Esophagus squamous epithelium (tissue), 4 donors: Measurements from ENCODE around the gene ARHGEF11.

ENCODE experiments used
- POLR2A ChIP-seq, 4 donors: fragments of 450-650 bp; IDR thresholded peaks; one replicate each; pipeline ENCODE4 v1.6.1; 2017; ENCODE audit warnings: antibody characterized with exemption in 4 of 4, mild to moderate bottlenecking in 4 of 4, moderate library complexity in 3 of 4
- TF ChIP-seq, protein P1 (sequence below), 6 experiments: fragments of 450-650 bp in 4 of 6; fragments of 200-600 bp in 2 of 6; sonication (generic) in 2 of 6; IDR thresholded peaks; one replicate each; pipeline ENCODE4 v1.5.1; 2016 to 2019; ENCODE audit warnings: antibody characterized with exemption in 6 of 6, mild to moderate bottlenecking in 4 of 6, moderate library complexity in 4 of 6

DNA sequence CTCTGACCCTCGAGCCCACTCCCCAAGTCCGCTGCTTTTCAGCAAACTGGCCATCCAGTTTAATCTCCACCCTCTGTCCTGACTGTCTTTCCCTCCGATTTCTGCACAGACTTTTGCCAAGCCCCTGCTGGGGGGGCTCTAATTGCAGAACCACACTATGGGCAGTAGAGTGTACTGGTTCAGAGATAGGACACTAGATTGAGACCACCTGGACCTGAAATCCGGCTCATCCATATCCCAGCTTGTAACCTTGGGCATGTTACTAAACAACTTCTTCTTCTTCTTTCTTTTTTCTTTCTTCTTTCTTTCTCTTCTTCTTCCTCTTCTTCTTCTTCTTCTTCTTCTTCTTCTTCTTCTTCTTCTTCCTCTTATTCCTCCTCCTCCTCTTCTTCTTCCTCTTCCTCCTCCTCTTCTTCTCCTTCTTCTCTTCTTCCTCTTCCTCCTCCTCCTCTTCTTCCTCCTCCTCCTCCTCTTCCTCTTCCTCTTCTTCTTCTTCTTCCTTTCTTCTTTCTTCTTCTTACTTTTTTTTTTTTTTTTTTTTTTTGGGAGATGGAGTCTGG, 117.4 kb downstream of the ARHGEF11 start:
- TF ChIP-seq, protein P1, sequence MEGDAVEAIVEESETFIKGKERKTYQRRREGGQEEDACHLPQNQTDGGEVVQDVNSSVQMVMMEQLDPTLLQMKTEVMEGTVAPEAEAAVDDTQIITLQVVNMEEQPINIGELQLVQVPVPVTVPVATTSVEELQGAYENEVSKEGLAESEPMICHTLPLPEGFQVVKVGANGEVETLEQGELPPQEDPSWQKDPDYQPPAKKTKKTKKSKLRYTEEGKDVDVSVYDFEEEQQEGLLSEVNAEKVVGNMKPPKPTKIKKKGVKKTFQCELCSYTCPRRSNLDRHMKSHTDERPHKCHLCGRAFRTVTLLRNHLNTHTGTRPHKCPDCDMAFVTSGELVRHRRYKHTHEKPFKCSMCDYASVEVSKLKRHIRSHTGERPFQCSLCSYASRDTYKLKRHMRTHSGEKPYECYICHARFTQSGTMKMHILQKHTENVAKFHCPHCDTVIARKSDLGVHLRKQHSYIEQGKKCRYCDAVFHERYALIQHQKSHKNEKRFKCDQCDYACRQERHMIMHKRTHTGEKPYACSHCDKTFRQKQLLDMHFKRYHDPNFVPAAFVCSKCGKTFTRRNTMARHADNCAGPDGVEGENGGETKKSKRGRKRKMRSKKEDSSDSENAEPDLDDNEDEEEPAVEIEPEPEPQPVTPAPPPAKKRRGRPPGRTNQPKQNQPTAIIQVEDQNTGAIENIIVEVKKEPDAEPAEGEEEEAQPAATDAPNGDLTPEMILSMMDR (IDR thresholded peaks at IDR 0.05) = no peak
- TF ChIP-seq POLR2A (IDR thresholded peaks at IDR 0.05) = no peak
